Colonic mucosa (tissue), 4 donors: ENCODE results near the gene MEF2B. TPM values are rescaled to one million over a fixed set of nuclear protein-coding genes. Genes with fewer than 3 reads are reported as not detected.
"Not testable (repeated sequence)": the region's sequence is repeated elsewhere in the genome, so short reads cannot be mapped to it uniquely, and the experiment has no call there.

ENCODE experiments used
- DNase-seq: peaks from one replicate; pipeline ENCODE4 v3.0.0-alpha.2; 2020
- H3K27ac ChIP-seq: fragments of 200-600 bp; one replicate; pipeline ENCODE4 v1.8.0; 2021
- H3K27me3 ChIP-seq: fragments of 200-600 bp; one replicate; pipeline ENCODE4 v1.8.0; 2021
- H3K36me3 ChIP-seq: fragments of 200-600 bp; one replicate; pipeline ENCODE4 v1.8.0; 2021
- H3K4me1 ChIP-seq: fragments of 200-600 bp; one replicate; pipeline ENCODE4 v1.8.0; 2021; ENCODE audit warnings: mild to moderate bottlenecking
- H3K4me3 ChIP-seq: fragments of 200-600 bp; one replicate; pipeline ENCODE4 v1.8.0; 2021
- H3K9ac ChIP-seq, 2 donors: one replicate each; pipeline ENCODE4 v1.7.0; 2013; ENCODE audit warnings: control low read depth in 2 of 2, low read depth in 2 of 2, low read length in 2 of 2
- H3K9me3 ChIP-seq: fragments of 200-600 bp; one replicate; pipeline ENCODE4 v1.8.0; 2021
- CTCF ChIP-seq: fragments of 200-600 bp; IDR thresholded peaks from one replicate; pipeline ENCODE4 v1.8.0; 2022; ENCODE audit warnings: antibody characterized with exemption, mild to moderate bottlenecking
- intact Hi-C: fragments of 100-400 bp; cut with DNase I; formaldehyde crosslinking; loops from one replicate; pipeline ENCODE4 v1.14.1; 2022
- total RNA-seq, 2 donors: library from RNA; stranded (reverse); fragmentation: NEBNext Ultra II Directional in 1 of 2; extraction: Animal tissue kit (Norgen Biotek cat#: 25700) in 1 of 2; gene quantifications; one replicate each; pipeline ENCODE4 v1.2.1, GENCODE V29; 2021
- donor health status: healthy.
- donor health status: DM: no; HTN: no; CAD: no.
- donor health status: DM: no; HTN: no; CAD: no.

Gene MEF2B
- total RNA-seq, 2 donors from 2014 or later, result 1.5 to 3.9 TPM

- H3K9me3 ChIP-seq, result no peaks in the 10 kb centered on the region
- H3K4me3 ChIP-seq, result no peak overlapping the region
- no peaks in the 10 kb centered on the region for H3K27me3 ChIP-seq
- H3K9ac ChIP-seq, result no peak overlapping the region
- no peak for TF ChIP-seq CTCF
- intact Hi-C loops, result no loop called here
- no peak for DNase-seq
- no peaks in the 10 kb centered on the region for H3K4me1 ChIP-seq
- no peak overlapping the region for H3K27ac ChIP-seq
- peaks cover 5% of the 10 kb centered on the region for H3K36me3 ChIP-seq
Observed at GRCh38 chr19:19152668-19153384, 17.2 kb downstream of the MEF2B start.

GRCh38 chr19:19151418-19151817 is 18.6 kb downstream of the MEF2B start:
- peaks cover 5% of the 10 kb centered on the region for H3K36me3 ChIP-seq
- TF ChIP-seq CTCF, result no peak

GRCh38 chr19:19149435-19149834 is 20.6 kb downstream of the MEF2B start:
- TF ChIP-seq CTCF, result no peak
- H3K27ac ChIP-seq, result no peak overlapping the region
- H3K4me1 ChIP-seq, result no peaks in the 10 kb centered on the region
- intact Hi-C loops, result loop anchor here (5.0 kb wide), 1 partner anchor 193 kb away; no protein-coding TSS in a partner anchor
- peaks cover 5% of the 10 kb centered on the region for H3K36me3 ChIP-seq
- H3K9me3 ChIP-seq, result no peaks in the 10 kb centered on the region
- no peak for DNase-seq
- no peak overlapping the region for H3K9ac ChIP-seq
- no peaks in the 10 kb centered on the region for H3K27me3 ChIP-seq
- H3K4me3 ChIP-seq, result no peak overlapping the region

More at GRCh38 chr19:19151418-19151817, 18.6 kb downstream of the MEF2B start:
- Histone ChIP-seq H3K27me3 (no peaks in the 10 kb centered on the region), H3K4me3 (no peak overlapping the region), H3K9ac (no peak overlapping the region), H3K4me1 (no peaks in the 10 kb centered on the region), H3K9me3 (no peaks in the 10 kb centered on the region), H3K27ac (no peak overlapping the region)
- DNase-seq, result no peak
- intact Hi-C loops, result no loop called here

GRCh38 chr19:19148504-19148903 is 21.6 kb downstream of the MEF2B start:
- not testable (repeated sequence) for H3K36me3 ChIP-seq, H3K9me3 ChIP-seq, H3K27me3 ChIP-seq, H3K27ac ChIP-seq, DNase-seq, H3K4me1 ChIP-seq, H3K4me3 ChIP-seq, H3K9ac ChIP-seq
- intact Hi-C loops, result loop anchor here (5.0 kb wide), 1 partner anchor 194 kb away; no protein-coding TSS in a partner anchor

GRCh38 chr19:19147344-19147743 is 22.7 kb downstream of the MEF2B start:
- no peak for DNase-seq
- intact Hi-C loops, result loop anchor here (5.0 kb wide), 1 partner anchor 195 kb away; no protein-coding TSS in a partner anchor
- no peaks in the 10 kb centered on the region for H3K9me3 ChIP-seq
- no peaks in the 10 kb centered on the region for H3K27me3 ChIP-seq
- H3K4me3 ChIP-seq, result no peak overlapping the region
- H3K4me1 ChIP-seq, result no peaks in the 10 kb centered on the region
- peaks cover 5% of the 10 kb centered on the region for H3K36me3 ChIP-seq
- no peak overlapping the region for H3K27ac ChIP-seq
- TF ChIP-seq CTCF, result no peak
- H3K9ac ChIP-seq, result no peak overlapping the region

GRCh38 chr19:19146865-19147264 is 23.2 kb downstream of the MEF2B start:
- no peak for TF ChIP-seq CTCF
- intact Hi-C loops, result loop anchor here (5.0 kb wide), 1 partner anchor 195 kb away; no protein-coding TSS in a partner anchor
- no peak for DNase-seq

More at GRCh38 chr19:19146865-19147264, 23.2 kb downstream of the MEF2B start:
- Histone ChIP-seq H3K9ac (no peak overlapping the region), H3K9me3 (no peaks in the 10 kb centered on the region), H3K4me1 (no peaks in the 10 kb centered on the region), H3K36me3 (peaks cover 5% of the 10 kb centered on the region), H3K27ac (no peak overlapping the region), H3K27me3 (no peaks in the 10 kb centered on the region), H3K4me3 (no peak overlapping the region)
